Pulmonary artery endothelial cell (primary cell): ENCODE measurements around the gene ZMYM2. TPM values are rescaled to one million over a fixed set of nuclear protein-coding genes. Genes with fewer than 3 reads are reported as not detected.

Experiments
- DNase-seq: peaks from one replicate; pipeline ENCODE4 v3.0.0-alpha.2; 2011; ENCODE audit warnings: low read depth, low spot score
- total RNA-seq: library from RNA; depleted of rRNA; stranded (reverse); fragments of >200 nt; gene quantifications from 2 replicates; pipeline ENCODE4 v1.2.3, GENCODE V29; 2014

The ZMYM2 gene
- total RNA-seq, 1 donor from 2014 or later, result 49.8 TPM

DNA sequence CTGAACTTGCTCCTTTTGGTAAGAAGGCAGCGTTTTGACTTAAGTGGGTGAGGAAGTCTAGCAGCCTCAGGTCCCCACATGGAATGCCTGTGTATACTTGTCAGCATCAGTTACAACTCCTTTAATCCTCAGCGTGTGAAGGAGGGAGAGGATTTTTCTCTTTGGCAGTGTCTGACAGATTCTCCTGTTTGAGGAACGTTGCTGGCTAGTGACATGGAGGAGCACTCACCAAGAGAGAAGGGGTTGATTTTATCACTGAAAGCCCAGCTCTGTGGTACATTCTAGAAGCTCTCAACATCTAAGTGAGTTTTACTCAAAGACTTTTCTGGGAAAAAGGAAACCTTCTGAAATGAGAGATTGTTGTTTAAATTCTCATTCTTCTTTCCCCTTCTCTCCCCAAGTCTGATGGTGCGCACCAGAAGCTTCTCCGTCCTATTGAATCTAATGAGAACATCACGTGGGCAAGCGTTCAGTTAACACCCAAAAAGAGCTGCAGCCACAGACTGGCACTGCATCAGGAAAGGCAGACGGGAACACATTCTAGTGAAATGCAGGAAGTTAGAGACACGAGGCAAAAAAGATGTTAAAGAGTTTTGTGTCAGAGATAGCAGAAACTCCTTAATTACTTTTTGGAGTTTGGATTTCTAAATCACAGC is 144.1 kb downstream of the ZMYM2 start:
- no peak for DNase-seq

DNA sequence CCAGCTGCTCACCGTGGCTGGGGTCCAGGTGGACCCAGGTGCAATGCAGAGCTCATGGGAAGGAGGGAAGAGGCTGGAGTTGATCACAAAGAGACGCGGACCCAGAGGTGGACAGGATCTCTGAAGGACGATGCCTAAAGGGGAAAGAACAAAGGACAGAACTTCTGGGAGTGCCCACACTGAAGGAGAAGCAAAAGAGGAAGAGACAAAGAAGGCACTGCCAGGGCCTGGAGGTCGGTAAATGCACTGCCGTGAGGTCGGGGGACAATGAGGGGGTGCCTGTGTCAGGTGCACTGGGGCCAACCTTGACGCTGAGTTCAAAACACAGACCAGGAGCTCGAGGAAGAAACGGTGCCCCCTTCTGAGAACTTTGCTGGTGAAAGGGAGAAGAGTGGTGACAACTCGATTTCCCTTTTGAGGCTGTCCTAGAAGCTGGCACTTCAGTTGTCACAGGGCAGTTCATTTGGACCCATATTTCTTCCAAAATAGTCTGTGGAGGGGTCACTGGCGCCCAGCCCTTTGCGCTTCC is 146.7 kb downstream of the ZMYM2 start:
- DNase-seq, result no peak

DNA sequence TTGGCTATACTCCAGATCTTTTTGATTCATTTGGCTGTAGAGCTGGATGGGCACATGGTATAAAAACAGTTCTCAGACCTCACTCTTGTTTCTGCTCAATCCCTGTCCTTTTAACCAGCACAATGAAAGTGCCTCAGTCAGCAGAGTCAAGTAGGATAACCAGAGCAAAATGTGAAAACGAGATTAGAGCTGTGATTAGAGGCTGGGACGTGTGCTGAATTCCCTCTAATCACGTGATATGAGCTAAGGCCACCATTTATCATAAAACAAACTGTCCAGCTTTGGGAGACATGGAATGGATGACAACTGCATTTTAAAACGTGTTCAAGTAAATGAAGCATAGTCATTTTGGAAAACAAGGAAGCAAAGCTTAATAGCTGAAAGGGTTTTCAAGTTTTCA is 148.2 kb downstream of the ZMYM2 start:
- DNase-seq, result no peak

DNA sequence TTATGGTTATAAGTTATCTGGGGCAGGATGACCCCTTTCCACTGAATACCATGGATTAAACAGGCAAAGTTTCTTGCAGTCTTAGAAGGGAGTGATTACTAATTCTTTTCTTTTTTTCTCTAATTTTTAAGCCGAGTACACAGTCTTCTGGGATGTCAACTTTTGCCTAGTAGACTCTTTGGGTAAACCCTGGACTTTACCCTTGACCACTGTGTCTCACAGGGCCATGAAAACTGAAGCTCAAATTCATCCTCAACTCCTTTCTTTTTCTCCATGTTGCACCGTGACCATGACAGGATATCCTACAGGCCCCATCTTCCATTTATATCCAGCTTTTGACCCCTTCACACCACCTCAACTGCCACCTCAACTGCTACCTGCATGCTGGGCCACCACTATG is 150.5 kb downstream of the ZMYM2 start:
- no peak for DNase-seq

DNA sequence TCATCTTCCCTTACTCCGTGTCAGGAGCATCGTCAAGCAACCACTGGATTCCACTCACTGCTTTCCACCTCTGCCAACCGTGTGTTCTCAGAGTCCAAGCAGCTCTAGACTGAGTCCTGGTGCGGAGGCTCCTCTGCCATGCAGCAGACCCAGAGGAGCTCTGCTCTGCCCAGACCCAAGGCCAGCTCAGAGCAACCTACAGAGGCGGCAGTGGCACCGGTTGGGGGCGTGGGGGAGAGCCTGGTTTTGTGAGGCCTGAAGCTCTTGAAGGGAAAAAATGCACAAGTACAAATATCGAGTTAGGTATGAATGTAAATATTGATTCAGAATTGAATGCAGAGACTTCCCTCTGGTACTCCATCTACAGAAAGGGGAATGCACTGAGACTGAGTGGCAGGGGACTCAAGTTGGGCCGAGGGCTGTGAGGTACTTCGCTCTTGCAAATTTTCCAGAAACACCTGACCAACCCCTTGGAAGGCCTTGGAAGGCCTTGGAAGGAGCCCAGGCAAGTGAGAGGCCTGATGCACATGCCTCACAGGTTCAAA is 155.6 kb downstream of the ZMYM2 start:
- DNase-seq, result no peak

DNA sequence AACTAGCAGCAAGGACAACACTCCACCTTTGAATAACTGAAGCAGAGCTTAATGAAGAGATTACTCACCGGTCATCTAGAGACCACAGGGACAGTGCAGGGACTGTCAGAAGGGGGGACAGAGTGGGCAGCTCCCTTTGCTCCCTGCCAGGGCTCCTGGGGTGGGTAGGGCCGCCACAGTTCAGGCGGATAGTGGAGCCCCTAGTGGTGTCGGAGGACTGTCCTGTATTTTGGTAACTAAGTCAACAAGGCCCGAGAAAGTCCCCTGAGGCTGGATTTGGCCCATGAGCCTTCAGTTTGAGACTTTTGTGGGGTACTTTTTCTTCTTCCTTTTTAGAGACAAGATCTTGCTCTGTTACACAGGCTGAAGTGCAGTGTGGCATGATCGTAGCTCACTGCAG is 157.7 kb downstream of the ZMYM2 start:
- DNase-seq, result no peak

DNA sequence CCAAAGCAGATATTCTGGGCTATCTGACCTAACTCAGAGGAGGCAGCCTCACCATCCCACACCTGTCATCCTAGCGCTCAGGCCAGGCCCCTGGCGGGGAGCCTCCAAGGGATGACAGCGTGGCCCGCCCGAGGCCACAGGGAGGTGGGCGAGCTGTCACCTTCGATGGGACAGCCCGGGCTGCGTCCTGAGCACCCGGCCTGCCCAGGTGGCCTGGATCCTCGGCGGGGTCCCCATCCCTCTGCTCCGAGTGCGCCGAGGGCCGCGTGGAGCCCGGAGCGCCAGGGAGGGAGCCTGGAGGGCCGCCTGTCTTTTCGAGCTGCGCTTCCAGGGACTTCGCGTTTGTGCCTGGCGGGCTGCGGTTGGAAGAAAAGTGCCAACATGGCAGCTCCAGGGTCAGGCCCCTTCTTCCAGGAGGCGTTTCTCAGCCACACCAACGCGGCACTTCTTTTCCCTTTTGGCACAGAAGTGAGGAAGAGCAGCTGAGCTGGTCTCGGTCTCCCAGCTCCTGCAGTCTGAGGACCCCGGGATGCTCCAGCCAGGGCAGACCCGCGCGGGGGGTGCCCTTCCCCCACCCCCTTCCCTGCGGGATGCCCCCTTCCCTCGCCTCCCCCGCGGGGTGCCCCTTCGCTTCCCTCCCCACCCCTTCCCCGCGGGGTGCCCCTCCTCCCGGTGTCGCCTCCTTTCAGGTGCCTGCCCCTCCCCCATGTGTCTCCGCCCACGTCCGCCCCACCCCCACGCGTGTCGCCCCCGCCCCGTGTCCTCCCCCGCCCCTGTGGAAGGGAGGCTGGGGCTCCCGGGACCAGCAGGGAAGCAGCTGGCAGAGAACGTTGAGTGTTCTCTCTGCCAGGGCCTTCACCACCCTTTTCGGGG is 160.0 kb downstream of the ZMYM2 start:
- DNase-seq, result no peak

DNA sequence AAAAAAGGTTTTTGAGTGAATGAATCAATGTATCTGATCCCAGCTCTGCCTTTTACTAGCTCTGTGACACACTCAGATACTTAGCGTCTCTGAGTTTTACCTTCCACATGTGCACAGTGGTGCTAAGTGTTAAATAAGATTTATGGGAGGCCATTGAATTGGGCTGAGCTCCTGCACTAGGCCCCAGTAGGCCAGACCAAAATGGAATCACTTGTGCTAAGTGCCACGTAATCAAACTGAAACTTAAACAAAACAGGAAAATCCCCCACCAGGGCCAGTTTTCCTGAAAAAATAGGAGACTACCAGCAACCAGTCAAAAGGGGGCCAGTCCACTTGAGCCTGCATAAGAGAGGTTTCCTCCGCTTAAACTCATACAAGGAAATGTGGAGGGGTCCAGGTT is 161.4 kb downstream of the ZMYM2 start:
- DNase-seq, result no peak

DNA sequence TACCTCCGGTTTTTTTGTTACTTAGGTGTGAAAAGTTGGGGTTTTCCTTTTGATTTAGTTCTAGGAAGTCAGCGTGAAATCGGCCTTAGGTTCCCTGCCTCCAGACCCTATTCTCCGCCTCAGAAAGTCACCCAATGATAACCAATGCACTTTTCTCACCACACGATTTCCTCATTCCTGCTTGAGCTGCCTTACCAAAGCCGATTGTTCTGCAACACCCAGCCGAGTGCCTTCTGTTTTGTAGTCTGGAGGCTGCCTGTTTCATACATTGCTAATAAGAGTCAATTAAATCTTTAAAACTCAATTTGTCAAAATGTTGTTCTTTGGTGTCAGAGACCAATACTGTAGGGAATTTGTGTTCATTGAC is 162.6 kb downstream of the ZMYM2 start:
- DNase-seq, result no peak

DNA sequence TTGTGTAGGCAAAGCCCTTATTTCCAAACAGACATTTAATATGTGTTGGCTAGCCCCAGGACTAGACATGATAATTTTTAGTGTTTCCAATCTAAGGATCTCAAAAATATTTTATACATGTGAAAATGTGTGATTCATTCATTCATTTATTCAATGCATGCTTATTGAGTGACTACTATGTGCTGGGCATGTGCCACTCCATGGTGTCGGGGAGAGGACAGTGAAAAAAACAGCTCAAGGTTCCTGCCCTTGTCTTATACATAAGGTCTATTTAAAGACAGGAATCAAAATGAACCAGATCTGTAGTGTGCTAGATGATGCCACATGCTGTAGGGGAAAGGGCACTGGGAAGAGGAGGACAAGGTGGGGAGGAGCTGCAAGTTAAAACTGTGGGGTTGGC is 165.8 kb downstream of the ZMYM2 start:
- no peak for DNase-seq

DNA sequence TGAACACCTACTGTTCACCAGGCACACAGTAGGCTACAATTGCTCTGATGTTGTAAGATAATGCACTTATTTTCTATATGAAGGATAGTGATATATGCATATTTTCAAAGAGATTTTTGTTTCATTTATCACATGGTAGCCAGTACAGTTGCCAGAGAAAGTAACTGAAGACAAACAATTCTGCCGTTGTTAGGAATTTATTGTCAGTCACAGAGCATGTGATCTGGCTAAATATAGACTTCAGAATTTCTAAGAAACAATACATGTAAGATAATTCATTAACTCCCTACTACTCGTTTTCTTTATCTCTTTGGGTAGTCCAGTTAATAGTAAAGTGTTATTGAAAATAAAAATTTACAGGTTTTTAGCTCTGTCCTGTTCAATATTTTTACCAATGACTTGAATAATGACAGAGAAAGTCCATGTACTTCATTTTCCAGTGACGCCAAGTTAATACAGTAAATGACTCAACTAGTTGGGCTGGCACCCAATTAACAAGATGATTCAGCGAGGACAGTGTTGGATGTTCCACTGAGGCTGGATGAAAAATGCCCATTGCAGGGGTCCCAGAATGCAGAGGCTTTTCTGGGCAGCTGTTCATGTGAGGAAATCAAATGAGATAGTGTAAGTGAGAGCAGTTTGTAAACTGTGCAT is 166.7 kb downstream of the ZMYM2 start:
- DNase-seq, result no peak

DNA sequence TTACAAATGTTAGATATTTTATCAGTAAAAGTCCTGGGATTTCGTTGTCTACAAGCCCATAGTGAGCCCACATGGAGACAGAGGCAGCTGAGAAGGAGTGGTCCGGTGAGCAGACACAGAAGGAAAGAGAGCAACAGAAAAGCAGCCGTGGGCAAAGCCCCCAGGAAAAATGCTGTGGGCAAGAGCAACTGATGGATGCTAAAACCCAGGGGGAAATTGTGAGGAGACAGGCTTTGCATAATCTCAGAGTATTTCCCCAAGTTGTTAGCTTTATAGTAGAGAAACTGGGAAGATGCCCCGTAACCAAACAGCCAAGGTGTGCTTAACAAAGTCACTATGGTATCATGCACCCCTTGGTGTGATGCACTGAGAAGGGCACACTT is 167.2 kb downstream of the ZMYM2 start:
- no peak for DNase-seq

DNA sequence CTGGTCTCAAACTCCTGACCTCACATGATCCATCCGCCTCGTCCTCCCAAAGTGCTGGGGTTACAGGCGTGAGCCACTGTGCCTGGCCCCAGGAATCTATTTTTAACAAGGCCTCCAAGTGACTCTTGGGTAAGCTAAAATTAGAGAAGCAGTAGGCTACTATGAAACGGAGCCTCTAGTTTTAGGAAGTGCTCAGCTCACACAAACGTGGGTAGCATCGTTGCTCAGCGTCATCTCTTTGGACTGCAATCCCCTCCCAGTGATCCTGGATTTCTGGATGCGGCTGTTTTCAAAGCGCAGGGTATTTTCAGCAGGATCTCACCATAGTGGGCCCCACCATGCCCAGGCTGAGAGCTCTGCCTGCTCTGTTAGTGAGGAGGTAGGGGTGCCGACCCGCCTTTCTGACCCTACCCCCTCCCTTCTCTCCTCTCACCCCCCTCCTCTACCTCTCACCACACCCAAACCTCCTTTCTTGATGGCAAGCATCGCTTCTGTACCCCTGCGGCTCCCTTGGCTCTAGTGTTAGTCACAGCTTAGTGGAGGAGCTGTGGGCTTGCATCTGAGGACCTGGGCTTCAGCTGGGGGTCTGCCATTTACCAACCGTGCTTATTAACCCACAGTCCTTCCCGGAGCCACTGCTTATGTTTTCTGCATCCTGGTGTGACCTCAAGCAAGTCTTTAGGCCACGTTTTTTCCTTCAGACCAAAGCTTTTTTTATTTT is 168.2 kb downstream of the ZMYM2 start:
- no peak for DNase-seq

DNA sequence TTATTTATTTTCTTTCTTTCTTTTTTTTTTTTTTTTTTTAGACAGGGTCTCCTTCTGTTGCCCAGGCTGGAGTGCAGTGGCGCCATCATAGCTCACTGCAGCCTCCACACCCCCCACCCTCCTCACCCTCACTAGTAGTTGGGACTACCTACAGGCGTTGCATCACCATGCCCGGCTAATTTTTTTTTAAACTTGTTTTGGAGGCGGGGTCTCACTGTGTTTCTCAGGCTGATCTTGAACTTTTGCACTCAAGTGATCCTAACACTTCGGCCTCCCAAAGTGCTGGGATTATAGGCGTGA is 168.7 kb downstream of the ZMYM2 start:
- DNase-seq, result no peak

DNA sequence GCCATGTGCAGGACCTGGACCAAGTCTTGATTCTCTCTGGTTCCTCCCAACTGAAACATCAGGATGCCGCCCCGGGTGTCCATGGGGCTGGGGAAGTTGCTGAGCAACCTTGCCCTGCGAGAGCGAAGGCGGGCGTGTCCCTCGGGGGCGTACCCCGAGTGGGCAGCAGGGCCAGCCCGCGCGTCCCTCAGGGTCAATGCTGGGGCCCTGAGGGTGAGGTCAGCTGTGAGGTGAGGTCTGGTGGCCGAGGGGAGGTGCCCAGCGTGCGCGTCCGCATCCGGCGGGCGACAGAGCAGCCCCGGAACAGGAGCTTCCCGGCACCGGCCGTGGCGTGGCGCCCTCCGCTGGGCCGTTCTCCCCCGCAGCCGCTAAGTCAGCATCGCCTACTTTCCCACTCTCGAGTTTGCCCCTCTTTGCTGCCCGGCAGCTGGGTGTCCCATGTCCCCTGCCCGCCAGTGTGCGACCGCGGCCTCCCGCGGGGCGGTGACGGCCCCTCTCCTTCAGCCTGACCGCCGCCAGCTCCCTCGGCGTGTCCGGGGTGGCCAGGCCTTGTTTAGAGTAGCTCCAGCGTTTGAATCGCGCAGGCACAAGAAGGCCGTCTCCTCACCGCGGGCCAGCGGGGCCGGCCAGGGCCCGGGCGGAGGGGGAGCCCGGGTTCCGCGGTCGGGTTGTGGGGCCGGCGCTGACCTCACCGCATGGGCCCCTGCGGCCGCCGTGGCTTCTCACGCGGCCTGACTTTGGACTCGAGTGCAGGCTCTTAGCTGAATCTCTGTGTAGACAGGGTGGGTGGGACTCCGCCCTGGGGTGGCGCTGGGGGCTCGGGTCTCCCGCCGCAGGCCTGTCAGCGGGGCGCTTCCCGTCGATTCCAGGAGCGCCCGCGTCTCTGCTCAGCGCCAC is 169.3 kb downstream of the ZMYM2 start:
- no peak for DNase-seq

DNA sequence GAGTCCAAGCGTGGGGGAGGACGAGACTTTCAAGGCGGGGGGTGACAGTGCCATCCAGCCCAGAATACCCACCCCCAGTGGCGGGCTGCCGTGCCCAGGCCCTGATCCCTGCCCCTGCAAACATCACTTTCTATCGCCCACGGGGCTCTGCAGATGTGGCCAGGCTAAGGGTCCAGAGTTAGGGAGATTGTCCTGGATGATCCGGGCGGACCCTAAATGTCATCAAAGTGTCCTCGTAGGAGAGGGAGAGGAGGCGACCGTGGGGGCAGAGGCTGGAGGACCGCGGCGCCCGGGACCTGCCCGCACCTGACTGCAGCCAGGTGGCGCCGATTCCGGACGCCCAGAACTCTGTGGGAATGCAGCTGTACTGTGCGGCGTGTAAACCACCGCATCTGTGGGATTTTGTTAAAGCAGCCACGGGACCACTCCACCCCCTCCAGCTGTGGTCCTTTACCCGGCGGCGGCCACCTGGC is 170.0 kb downstream of the ZMYM2 start:
- DNase-seq, result no peak

DNA sequence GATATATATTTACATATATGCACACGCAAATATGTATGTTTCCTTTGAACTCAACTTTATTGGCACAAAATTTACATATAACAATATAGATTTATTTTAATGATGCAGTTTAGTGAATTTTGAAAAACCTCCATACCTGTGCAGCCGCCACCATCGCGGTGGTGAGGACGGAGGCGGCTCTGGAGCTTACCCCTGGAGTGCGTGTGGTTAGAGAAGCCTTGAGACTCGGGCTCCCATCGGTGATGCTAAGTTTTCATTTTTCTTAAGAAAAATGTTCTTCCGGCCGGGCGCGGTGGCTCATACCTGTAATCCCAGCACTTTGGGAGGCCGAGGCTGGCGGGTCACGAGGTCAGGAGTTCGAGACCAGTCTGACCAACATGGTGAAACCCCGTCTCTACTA is 170.5 kb downstream of the ZMYM2 start:
- DNase-seq, result no peak

DNA sequence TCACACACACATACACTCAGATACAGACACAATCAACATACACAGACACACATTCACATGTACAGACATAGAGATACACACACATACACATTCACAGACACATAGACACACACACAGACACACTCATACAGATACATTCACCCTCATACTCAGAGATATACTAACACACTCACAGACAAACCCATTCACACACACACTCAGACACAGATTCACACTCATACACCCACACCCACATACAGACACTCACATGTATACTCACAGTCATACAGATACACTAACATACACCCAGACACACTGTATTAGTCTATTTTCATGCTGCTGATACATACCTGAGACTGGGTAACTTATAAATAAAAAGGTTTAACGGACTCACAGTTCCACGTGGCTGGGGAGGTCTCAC is 171.5 kb downstream of the ZMYM2 start:
- no peak for DNase-seq

DNA sequence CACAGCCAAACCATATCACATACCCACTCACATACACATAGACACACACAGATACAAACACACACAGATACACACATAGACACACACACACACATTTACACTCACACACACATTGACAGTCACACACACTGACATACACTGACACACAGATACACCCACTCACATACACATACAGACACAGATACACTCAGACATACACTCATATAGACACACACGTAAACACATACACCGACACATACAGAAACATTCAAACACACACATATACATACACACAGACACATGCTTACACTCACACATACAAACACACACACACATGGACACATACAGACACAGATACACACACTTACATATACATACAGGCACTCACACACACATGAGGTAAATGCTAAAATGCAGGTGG is 172.1 kb downstream of the ZMYM2 start:
- no peak for DNase-seq

DNA sequence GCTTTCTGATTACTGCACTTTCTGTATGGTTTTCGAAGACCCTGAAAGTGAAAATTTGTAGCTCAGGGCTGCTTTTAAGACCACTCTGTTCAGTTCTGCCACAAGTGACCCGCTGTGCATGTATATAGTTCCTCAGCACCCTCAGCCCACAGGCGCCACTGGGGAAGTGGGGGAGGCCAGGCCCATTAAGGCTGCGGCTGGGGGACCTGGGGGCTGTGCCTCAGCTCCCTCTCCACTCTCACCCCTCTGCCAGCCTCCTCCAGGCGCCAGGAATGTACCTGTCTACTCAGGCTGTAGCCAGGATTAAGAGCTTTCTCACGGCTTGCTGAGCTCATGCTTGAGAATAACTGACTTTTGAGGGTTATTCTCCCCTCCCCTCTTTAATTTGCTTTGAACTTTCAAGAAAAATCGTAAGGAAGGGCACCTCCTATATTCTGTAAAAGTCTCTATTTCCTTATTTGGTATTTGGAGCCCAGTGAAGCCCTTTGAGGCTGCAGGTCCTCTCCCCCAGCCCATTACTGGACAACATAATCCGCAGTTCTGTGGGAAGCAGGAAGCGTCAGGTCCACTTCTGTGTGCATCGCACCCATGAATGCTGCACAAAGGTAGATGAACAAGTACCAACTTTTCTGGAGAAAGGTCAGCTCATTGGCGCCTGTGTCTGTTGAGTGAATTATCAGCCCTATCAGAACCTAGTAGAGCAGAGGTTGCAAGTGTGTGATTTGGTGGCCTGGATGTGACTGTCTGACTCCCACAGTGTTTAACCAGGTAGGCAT is 172.7 kb downstream of the ZMYM2 start:
- DNase-seq, result no peak
